Fibroblast of the conjunctiva (primary cell): ENCODE data around the gene CGB3.
"Not testable (repeated sequence)": the region's sequence is repeated elsewhere in the genome, so short reads cannot be mapped to it uniquely, and the experiment has no call there.

Source experiments
- DNase-seq: peaks from one replicate; pipeline ENCODE4 v3.0.0-alpha.2; 2010; ENCODE audit warnings: low read depth

Gene CGB3

DNA sequence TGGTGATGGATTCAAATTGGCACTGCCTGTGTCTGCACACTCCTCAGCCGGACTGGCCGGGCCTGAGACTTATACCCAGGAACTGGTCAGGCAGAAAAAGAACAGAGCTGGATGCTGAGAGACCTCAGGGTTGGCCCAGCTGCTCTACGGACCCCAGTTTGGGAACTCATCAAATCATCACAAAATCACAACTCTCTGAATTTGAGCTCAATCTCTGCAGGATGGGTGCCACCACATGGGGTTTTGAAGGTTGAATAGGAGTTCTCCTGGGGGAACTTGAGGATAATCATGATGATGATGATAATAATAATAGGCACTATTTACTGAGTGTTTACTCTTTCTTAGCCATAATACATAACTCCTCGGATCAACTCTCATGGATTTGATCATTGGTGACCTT lies 18.5 kb upstream of the CGB3 start:
- not testable (repeated sequence) for DNase-seq

DNA sequence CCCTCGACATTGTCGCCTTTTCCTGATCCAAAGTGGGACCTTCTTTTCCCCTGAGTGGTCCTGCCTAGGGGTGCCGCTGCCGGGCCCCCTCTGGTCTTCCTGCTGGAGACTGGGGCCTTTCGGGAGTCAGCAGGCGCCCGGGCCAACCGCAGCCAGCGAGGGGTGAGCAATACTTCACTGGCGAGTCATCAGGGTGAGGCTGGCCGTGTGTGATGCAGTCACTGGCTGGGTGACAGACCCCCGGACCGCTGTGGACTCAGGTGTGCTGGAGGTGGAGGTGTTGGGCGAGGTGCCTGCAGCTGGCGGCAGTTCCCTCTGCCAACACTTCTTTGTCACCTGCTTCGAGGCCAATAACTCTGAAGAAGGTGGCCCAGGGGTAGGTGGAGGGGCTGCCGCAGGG lies 18.0 kb upstream of the CGB3 start:
- no peak for DNase-seq

DNA sequence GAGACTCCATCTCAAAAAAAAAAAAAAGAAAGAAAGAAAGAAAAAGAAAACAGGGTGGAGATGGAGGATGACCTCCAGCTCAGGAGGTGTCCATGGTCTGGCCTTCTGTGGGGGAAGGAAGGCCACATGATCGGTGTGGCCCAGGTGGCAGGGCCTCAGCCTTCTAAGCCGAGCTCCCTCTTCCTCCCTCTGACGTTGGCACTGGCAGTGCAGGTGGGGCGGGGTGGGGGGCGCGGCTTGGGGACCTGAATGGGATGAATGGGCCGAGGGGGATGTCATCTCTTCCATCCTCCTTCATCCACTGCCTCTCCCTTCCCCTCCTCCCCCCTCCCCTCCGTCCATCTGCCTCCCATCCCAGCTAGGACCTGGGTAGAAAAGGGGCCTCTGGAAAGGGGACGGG lies 15.6 kb upstream of the CGB3 start:
- DNase-seq: not testable (repeated sequence)

DNA sequence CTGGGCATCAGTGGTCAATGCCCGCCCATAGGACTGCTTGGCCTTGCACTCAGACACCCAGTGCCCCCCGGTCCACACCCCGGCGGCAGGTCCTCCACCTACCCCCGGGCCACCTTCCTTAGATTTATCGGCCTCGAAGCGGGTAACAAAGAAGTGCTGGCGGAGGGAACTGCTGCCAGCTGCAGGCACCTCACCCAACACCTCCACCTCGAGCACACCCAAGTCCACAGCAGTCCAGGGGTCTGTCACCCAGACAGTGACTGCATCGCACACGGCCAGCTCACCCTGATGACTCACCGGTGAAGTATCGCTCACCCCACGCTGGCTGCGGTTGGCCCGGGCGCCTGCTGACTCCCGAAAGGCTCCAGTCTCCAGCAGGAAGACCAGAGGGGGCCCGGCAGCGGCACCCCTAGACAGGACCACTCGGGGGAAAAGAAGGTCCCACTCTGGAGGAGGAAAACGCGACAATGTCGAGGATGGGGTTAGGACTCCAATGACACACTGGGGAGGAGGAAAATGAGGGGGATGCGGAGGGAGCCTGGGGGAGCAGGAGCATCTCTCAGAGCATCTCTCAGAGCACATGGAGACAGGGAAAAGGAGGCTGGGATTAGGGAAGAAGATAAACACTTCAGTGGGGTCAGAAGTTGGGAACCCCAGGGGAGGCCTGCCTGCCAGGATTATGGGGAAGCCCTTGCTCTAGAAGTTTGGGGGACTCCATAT lies 14.6 kb upstream of the CGB3 start:
- not testable (repeated sequence) for DNase-seq

DNA sequence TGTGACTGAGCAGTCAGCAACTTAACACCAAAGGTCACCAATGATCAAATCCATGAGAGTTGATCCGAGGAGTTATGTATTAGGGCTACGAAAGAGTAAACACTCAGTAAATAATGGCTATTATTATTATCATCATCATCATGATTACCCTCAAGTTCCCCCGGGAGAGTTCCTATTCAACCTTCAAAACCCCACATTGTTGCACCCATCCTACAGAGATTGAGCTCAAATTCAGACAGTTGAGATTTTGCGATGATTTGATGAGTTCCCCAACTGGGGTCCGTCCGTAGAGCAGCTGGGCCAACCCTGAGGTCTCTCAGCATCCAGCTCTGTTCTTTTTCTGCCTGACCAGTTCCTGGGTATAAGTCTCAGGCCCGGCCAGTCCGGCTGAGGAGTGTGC lies 14.0 kb upstream of the CGB3 start:
- not testable (repeated sequence) for DNase-seq

DNA sequence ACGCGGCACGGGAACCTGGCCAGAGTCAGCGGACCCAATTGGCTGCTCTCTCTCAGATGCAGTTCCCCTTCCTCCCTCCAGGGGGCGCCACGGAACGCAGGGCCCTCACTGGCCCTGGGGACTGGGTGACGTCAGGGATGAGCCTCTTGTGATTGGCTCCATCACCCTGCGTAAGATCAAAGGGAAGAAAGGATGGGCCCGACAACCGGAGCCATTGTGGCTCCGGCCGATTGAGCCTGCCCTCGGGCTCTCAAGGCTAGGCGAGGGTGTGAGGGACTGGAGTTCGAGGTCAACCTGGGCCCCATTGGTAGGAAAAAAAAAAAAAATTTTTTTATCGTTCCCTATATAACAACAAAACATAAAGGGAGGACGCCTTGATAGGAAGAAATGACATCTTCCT lies 12.7 kb upstream of the CGB3 start, which contains the start of gene CGB1:
CGB1 (minus strand) TSS at position 81 of the 400 bp plus-strand sequence. CDS start 184 bp downstream, outside the sequence.
- DNase-seq: not testable (repeated sequence)

DNA sequence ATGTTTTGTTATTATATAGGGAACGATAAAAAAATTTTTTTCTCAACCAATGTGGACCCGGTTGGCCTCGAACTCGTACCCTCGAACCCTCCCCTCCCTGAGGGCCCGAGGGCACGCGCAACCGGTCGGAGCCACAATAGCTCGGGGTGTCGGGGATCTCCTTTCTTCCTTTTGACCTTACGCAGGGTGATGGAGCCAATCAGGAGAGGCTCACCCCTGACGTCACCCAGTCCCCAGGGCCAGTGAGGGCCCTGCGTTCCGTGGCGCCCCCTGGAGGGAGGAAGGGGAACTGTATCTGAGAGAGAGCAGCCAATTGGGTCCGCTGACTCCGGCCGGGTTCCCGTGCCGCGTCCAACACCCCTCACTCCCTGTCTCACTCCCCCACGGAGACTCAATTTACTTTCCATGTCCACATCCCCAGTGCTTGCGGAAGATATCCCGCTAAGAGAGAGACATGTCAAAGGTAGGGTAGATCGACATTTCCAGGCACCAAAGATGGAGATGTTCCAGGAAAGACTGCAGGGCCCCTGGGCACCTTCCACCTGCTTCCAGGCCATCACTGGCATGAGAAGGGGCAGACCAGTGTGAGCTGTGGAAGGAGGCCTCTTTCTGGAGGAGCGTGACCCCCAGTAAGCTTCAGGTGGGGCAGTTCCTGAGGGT lies 7.6 kb upstream of the CGB3 start, which contains the start of gene CGB2:
CGB2 (plus strand) TSS at position 249 of the 660 bp plus-strand sequence; CDS start at position 455, 206 bp downstream.
- not testable (repeated sequence) for DNase-seq

DNA sequence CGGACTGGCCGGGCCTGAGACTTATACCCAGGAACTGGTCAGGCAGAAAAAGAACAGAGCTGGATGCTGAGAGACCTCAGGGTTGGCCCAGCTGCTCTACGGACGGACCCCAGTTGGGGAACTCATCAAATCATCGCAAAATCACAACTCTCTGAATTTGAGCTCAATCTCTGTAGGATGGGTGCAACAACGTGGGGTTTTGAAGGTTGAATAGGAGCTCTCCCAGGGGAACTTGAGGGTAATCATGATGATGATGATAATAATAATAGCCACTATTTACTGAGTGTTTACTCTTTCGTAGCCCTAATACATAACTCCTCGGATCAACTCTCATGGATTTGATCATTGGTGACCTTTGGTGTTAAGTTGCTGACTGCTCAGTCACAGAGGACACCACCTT lies 6.2 kb upstream of the CGB3 start:
- not testable (repeated sequence) for DNase-seq

DNA sequence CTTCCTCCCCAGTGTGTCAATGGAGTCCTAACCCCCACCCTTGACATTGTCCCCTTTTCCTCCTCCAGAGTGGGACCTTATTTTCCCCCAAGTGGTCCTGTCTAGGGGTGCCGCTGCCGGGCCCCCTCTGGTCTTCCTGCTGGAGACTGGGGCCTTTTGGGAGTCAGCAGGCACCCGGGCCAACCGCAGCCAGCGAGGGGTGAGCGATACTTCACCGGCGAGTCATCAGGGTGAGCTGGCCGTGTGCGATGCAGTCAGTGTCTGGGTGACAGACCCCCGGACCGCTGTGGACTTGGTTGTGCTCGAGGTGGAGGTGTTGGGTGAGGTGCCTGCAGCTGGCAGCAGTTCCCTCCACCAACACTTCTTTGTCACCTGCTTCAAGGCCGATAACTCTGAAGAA lies 5.6 kb upstream of the CGB3 start:
- DNase-seq: not testable (repeated sequence)

DNA sequence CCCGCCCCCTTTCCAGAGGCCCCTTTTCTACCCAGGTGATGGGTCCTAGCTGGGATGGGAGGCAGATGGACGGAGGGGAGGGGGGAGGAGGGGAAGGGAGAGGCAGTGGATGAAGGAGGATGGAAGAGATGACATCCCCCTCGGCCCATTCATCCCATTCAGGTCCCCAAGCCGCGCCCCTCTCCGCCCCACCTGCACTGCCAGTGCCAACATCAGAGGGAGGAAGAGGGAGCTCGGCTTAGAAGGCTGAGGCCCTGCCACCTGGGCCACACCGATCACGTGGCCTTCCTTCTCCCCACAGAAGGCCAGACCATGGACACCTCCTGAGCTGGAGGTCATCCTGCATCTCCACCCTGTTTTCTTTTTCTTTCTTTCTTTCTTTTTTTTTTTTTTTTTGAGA lies 4.6 kb upstream of the CGB3 start:
- DNase-seq: not testable (repeated sequence)

DNA sequence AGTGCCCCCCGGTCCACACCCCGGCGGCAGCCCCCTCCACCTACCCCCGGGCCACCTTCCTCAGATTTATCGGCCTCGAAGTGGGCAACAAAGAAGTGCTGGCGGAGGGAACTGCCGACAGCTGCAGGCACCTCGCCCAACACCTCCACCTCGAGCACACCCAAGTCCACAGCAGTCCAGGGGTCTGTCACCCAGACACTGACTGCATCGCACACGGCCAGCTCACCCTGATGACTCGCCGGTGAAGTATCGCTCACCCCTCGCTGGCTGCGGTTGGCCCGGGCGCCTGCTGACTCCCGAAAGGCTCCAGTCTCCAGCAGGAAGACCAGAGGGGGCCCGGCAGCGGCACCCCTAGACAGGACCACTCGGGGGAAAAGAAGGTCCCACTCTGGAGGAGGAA lies 1.5 kb upstream of the CGB3 start:
- not testable (repeated sequence) for DNase-seq

DNA sequence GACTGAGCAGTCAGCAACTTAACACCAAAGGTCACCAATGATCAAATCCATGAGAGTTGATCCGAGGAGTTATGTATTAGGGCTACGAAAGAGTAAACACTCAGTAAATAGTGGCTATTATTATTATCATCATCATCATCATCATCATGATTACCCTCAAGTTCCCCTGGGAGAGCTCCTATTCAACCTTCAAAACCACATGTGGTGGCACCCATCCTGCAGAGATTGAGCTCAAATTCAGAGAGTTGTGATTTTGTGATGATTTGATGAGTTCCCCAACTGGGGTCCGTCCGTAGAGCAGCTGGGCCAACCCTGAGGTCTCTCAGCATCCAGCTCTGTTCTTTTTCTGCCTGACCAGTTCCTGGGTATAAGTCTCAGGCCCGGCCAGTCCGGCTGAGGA lies 955 bp upstream of the CGB3 start:
- DNase-seq: not testable (repeated sequence)

DNA sequence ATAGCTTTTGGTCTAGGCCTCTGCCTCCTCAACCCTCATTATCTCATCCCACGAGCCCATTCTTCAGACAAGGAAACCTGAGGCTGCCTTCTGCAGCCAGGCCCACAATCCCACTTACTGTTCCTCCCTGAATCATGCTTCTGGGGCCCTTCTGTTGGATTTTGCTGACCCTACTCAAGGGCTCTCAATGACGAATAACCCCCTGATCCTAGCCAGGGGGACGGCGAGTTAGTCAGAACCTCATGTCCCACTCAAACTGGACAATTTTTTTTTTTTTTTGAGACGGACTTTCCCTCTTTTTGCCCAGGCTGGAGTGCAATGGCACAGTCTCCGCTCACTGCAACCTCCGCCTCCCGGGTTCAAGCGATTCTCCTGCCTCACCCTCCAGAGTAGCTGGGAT lies 2.0 kb downstream of the CGB3 start:
- DNase-seq: no peak

DNA sequence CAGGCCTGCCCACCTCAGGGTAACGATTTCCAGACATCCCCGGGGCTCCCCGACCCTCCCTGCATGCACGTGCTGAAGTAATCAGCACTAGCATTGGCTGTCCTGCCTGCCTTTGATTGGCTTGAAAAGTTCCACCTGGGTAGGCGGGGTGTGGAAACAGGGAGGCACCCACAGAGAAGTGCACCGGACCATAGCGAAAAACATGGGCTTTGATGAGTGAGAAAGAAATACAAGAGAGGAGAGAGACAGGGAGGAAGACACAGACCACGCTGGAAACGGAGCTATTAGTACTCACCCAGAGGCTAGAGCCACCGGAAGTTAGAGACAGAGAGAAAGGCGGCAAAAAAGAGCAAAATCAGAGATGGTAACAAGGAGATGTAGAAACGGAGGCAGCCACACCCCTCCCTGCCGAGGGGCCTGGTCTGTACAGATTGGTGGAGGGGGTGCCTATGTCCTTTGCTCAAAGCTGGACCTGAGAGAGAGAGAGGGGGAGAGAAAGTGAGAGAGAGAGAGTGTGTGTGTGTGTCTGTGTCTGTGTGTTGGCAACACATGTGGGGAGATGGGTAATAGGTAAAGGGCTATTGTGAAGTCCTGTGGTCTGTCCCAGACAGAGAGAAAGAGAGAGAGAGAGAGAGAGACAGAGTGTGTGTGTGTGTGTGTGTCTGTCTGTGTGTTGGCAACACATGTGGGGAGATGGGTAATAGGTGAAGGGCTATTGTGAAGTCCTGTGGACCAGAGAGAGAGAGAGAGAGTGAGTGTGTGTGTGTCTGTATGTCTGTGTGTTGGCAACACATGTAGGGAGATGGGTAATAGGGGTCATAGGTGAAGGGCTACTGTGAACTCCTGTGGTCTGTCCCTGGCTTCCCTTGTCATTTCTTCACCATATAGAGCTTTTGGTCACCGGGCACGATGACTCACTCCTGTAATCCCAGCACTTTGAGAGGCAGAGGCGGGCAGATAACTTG lies 2.9 kb downstream of the CGB3 start:
- DNase-seq: no peak

DNA sequence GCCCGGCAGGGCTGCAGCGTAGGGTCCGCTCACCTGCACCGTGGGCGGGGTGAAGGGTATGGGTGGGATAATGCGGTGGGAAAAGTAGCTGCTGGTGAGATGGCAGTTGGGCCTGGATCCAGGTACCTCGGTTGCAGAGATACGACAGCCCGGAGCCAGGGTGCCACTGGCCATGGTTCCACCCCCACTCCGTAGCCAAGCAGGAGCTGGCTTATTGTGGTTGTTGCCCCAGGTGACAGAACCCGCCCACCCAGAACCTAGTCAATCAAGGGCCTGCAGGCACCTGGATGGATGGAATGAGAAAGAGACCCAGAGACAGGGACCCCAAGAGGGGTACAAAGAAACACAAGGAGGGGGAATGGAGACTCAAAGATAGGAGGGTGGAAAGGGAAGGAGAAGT lies 3.8 kb downstream of the CGB3 start:
- no peak for DNase-seq

DNA sequence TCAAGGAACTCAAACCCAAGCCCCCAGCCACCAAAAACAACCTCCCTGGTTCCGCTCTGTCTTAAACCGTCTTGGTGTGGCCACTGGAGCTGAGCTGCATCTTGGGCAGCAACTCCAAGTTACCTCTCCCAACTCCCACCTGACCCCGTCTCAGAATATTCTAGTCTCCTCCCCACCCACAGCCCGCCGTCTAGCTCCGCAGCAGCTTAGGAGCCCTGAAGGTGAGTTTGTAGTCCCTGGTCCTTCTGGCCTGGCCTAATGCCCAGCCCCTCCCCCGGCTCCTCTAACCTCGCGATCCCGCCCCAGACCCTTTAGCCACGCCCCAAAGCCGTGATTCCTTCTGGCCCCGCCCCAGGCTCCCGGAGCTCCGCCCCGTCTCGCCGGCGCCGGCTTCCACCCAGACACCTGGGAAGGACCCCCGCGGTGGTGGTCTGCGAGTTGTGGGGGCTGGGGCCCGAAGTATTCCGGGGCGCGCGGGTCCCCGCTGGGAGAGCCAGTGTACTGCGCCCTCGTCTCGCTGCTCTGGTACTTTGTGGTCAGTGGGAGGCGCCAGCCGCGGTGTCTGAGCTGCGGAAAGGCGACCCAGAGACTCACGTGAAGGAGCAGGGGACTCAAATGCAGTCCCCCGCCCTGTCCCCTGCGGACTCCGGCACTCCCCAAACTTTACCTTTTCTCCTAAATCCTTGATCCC lies 4.7 kb downstream of the CGB3 start:
- no peak for DNase-seq

DNA sequence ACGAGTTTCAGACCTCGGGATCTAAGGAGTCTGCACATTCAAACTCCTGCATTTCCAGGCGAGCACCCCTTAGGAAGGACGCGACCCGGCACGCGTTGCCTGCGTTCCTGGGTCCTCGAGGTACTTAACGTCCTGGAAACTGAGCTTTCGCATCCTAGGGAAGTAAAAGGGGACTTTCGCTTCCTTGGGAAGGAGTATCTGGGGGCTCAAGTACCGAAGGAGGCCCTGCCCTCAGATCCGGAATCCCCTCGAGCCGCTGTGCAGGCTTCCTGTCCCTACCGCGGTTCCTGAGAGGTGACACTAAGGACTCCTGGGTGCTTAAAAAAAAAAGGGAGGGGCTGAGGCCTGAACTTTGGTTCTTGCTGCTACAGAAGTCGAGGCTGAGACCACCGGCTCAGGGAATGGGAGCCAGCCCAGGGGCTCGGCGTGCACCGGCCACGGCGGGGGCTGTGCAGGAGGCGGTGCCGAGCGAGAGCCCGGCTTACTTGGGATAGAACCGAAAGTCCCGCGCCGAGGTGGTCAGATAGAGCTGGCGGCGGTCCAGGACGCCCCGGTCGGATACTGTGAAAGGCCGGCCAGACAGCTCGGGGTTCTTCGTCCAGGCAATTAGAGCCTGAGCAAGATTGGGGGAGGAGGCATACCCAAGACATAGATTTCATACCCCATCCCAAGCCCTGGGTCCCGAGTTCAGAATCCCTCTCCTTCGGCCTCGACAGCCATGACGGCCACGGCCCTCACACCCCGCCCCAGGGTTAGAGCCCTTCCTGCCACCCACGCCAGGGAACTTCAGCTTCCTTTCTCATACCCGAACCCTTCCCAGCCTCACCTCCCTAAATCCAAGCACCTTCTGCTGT lies 5.5 kb downstream of the CGB3 start:
- not testable (repeated sequence) for DNase-seq

DNA sequence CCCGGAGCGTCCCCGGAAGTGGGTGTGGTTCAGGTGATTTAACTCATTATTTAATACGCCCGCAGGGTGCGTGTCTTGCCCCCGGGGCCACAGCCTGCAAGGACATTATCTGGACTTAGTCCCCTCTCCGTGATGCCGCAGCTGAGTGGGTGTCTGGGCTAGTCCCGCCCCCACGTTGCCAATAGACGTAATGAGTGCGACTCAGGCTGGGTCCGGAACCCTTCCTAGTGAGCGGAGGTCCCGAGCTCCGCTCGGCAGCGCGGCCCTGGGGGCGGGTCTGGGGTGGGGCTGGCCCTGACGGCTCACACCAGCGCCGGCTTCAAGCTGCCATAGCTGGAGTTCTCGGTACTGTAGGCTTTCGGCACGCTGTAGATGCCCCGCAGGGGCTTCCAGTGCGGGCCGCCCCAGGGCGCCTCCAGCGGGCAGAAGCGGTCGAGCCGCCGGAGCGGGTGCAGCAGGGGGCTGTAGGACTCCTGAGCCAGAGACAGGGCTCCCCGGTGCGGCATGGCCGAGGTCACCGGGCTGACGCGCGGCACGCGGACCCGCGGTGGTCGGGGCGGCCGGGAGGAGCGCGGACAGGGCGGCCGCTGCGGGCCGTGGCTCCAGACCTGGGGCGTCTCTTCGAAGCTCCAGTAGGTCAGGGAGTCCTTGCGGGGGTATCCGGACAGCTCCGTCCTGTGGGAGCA lies 6.3 kb downstream of the CGB3 start:
- DNase-seq: peak; percentile 28

DNA sequence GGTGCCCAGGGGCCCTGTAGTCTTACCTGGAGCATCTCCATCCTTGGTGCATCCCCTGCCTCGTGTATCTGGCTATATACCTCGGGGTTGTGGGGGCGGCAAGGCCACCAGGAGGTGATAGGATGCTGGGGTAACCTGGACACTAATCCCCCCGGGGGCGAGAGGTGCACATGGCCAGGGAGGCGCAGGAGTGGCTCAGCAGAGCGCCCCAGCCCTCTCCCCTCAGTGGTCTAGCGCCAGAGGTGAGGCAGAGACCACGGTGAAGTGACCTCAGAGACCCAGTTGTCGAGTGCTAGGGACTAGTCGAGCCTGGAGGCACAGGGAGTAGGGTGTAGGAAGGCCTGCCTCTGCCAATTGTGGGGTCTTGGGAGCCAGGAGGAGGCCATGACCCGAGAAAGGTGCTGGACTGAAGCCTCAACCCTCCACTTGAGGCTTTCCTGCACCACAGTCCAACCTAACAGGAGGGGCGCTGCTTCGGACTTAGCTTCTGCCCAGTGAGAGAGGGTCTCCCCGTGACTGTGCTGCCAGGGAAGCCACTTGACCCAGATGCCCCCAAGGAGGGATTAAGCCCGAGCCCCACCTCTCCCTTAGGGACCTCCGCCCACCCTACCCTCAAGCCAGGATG lies 7.0 kb downstream of the CGB3 start, which contains the start of gene LHB:
LHB (minus strand) TSS at position 51 of the 625 bp plus-strand sequence; CDS start at position 41, 10 bp downstream.
- no peak for DNase-seq
